HL-60 (cell line): ENCODE results near the gene WNT4.

Experiments
- DNase-seq, 2 experiments: peaks; one replicate each; pipeline ENCODE4 v3.0.0-alpha.2; 2010 to 2020; ENCODE audit warnings: low read depth in 1 of 2, low spot score in 1 of 2
- H3K27ac ChIP-seq: fragments of 250-450 bp; sonication (Bioruptor Pico); replicated peaks from 2 replicates; pipeline ENCODE4 v1.5.1; 2020; ENCODE audit warnings: mild to moderate bottlenecking, moderate library complexity
- H3K27me3 ChIP-seq: fragments of 250-450 bp; sonication (Bioruptor Pico); 2 replicates; pipeline ENCODE4 v1.5.1; 2021; ENCODE audit warnings: mild to moderate bottlenecking, moderate library complexity; ENCODE audit not compliant: insufficient read depth, poor library complexity, severe bottlenecking
- H3K4me3 ChIP-seq: replicated peaks from 2 replicates; pipeline ENCODE4 v1.5.1; 2011; ENCODE audit warnings: mild to moderate bottlenecking, control low read depth, low read length; ENCODE audit not compliant: insufficient read depth
- CTCF ChIP-seq: IDR thresholded peaks from one replicate; pipeline ENCODE4 v1.5.1; 2011; ENCODE audit warnings: low read length, control low read depth, inconsistent platforms; ENCODE audit not compliant: insufficient read depth
- GABPA ChIP-seq: IDR thresholded peaks from 2 replicates; pipeline ENCODE4 v1.6.1; 2012; ENCODE audit warnings: low read depth
- POLR2AphosphoS5 ChIP-seq: IDR thresholded peaks from 2 replicates; pipeline ENCODE4 v1.6.1; 2012; ENCODE audit warnings: low read depth
- SPI1 ChIP-seq: IDR thresholded peaks from 2 replicates; pipeline ENCODE4 v1.6.1; 2012; ENCODE audit warnings: low read depth, mild to moderate bottlenecking, borderline replicate concordance
- TF ChIP-seq, protein P1 (sequence below): IDR thresholded peaks from 2 replicates; pipeline ENCODE4 v1.6.1; 2012; ENCODE audit warnings: low read depth; ENCODE audit not compliant: insufficient replicate concordance

WNT4 gene

DNA sequence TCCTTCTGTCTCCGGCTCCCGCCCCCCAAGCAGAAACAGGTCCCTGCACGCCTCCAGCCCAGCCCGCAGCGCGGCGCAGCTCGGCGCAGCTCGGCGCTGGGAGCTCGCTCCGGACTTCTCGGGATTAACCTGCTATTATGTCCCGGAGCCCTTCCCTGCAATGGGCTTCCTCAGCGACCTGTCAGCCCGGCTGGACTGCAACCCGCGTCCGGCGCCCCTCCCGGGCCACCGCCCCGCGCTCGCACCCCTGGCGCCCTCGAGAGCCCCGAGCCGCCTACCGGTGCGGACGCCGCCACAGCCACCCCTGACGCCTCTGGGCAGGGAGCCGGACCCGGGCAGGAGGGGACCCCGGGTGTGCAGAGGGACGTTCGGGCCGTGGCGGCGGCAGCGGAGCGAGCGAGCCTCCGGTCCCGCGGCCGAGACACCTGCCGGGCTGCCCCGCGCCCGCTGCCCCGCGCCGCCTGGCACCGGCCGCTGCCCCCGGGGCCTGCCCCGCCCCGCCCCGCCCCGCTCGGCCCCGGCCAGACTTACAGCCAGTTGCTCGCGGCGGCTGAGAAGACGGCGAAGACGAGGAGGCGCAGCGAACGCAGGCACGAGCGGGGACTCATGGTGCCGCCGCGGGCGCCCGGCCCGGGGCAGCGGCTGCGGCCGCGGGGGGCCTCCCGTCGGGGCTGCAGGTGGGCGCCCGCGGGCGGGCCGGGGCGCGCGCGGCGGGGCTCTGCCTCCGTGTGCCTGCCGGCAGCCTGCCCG, 407 bp downstream of the WNT4 start:
- no peak overlapping the region for H3K4me3 ChIP-seq
- no peak for DNase-seq
- TF ChIP-seq GABPA = no peak
- TF ChIP-seq SPI1 = no peak
- TF ChIP-seq, protein P1, sequence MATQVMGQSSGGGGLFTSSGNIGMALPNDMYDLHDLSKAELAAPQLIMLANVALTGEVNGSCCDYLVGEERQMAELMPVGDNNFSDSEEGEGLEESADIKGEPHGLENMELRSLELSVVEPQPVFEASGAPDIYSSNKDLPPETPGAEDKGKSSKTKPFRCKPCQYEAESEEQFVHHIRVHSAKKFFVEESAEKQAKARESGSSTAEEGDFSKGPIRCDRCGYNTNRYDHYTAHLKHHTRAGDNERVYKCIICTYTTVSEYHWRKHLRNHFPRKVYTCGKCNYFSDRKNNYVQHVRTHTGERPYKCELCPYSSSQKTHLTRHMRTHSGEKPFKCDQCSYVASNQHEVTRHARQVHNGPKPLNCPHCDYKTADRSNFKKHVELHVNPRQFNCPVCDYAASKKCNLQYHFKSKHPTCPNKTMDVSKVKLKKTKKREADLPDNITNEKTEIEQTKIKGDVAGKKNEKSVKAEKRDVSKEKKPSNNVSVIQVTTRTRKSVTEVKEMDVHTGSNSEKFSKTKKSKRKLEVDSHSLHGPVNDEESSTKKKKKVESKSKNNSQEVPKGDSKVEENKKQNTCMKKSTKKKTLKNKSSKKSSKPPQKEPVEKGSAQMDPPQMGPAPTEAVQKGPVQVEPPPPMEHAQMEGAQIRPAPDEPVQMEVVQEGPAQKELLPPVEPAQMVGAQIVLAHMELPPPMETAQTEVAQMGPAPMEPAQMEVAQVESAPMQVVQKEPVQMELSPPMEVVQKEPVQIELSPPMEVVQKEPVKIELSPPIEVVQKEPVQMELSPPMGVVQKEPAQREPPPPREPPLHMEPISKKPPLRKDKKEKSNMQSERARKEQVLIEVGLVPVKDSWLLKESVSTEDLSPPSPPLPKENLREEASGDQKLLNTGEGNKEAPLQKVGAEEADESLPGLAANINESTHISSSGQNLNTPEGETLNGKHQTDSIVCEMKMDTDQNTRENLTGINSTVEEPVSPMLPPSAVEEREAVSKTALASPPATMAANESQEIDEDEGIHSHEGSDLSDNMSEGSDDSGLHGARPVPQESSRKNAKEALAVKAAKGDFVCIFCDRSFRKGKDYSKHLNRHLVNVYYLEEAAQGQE = no peak
- no peak for TF ChIP-seq POLR2AphosphoS5
- no peak for TF ChIP-seq CTCF
- H3K27me3 ChIP-seq = peaks cover 46% of the 10 kb centered on the region
- H3K27ac ChIP-seq = no peak overlapping the region

- H3K4me3 ChIP-seq = no peak overlapping the region
- H3K27me3 ChIP-seq = peaks cover 45% of the 10 kb centered on the region
- H3K27ac ChIP-seq = no peak overlapping the region
- TF ChIP-seq POLR2AphosphoS5 (no peak), GABPA (no peak), CTCF (no peak), SPI1 (no peak)
- TF ChIP-seq, protein P1 = no peak
- no peak for DNase-seq
Measured at GRCh38 chr1:22141554-22142314, 1.2 kb downstream of the WNT4 start.

DNA sequence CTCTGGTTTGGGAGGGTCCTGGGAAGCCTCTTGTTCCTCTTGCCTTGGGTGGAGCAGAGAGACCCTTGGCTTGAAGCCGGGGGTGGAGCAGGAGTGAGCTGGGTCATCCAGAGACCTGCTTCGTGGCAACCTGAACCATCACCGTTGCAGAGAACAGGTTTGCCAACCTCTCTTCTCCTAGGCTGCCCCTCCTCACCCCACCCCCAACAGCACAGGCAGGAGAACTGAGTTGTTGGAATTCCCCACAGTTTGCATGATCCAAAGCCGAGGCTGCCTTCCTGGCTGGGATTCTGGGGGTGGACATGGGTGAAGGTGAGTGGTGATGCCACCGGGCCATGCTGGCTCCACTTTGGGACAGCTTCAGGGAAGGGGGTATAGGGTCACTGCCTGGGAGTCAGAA, 2.2 kb downstream of the WNT4 start:
- Histone ChIP-seq H3K27ac (no peak overlapping the region), H3K4me3 (no peak overlapping the region), H3K27me3 (peaks cover 39% of the 10 kb centered on the region)
- TF ChIP-seq CTCF = no peak
- DNase-seq = no peak
